ENCODE data around the gene TPST1. TPM values are rescaled to one million over a fixed set of nuclear protein-coding genes. Genes with fewer than 3 reads are reported as not detected.
"Not testable (repeated sequence)": the region's sequence is repeated elsewhere in the genome, so short reads cannot be mapped to it uniquely, and the experiment has no call there.

Gene TPST1
- total RNA-seq, result 6.5 TPM

DNA sequence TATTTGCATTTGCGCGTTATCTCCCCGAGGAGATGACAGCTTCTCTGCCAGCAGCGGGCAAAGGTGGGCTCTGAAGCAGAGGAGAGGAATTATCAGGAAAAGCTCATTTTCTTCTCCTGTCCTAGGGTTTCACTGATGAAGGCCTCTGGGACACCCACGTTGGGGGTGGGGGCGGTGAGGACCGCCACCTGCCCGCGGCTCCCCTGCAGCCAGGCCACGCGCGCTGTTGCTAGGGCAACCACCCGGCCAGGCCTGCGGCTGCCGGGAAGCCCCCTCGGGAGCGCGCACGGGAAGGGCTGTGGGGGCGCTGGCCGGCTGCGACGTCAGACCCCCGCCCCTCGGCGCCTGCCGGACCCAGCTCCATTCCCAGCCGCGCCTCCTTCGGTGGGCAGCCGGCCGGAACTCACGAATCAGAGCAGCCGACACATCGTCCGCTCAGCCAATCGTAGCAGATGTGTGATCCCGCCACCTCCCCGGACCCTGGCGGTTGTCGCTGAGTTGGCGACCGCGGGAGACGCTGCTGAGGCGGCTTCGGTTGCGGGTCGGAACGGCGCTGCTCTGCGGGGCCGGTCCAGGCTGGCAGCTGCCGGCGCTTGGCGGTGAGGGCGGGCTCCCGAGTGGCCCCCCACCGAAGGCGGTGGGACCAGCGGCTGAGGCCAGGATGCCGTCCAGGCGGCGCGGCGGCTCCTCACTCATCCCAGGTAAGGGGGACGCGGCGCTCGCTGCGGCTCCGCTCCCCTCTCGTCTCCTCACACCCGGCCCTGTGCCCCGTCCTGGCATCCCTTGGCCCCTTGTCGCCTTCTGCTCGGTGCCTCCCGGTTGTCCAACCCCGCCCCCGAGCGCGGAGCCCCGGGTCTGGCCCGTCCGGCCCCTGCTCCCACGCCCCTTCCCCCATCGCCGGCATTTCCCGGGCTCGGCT is at the start of gene TPST1:
TSS of gene TPST1 (plus strand) at position 513 of the 919 bp plus-strand sequence. CDS start 35,092 bp downstream, outside the sequence.
- peak; percentile 52 to 89 (median 88) for DNase-seq (ENCODE audit: low read depth in 2 of 3, low spot score in 2 of 3)

- DNase-seq (ENCODE audit: low read depth in 2 of 3, low spot score in 2 of 3), result not testable (repeated sequence)
Measured at GRCh38 chr7:66156035-66156434, 49.1 kb upstream of the TPST1 start.

GRCh38 chr7:66157060-66157459 is 48.1 kb upstream of the TPST1 start:
- peak in 1 of 3 donors; percentile 20 for DNase-seq (ENCODE audit: low read depth in 2 of 3, low spot score in 2 of 3)

GRCh38 chr7:66162622-66163021 is 42.5 kb upstream of the TPST1 start:
- no peak for DNase-seq (ENCODE audit: low read depth in 2 of 3, low spot score in 2 of 3)

- no peak for DNase-seq (ENCODE audit: low read depth in 2 of 3, low spot score in 2 of 3)
Measured at GRCh38 chr7:66163186-66163610, 41.9 kb upstream of the TPST1 start.

- no peak for DNase-seq (ENCODE audit: low read depth in 2 of 3, low spot score in 2 of 3)
Measured at GRCh38 chr7:66164356-66164755, 40.8 kb upstream of the TPST1 start.

- peak in 1 of 3 donors; percentile 29 for DNase-seq (ENCODE audit: low read depth in 2 of 3, low spot score in 2 of 3)
Measured at GRCh38 chr7:66167773-66168387, 37.3 kb upstream of the TPST1 start.

GRCh38 chr7:66169616-66170015 is 35.5 kb upstream of the TPST1 start:
- no peak for DNase-seq (ENCODE audit: low read depth in 2 of 3, low spot score in 2 of 3)

- no peak for DNase-seq (ENCODE audit: low read depth in 2 of 3, low spot score in 2 of 3)
Measured at GRCh38 chr7:66170309-66171231, 34.6 kb upstream of the TPST1 start.

DNA sequence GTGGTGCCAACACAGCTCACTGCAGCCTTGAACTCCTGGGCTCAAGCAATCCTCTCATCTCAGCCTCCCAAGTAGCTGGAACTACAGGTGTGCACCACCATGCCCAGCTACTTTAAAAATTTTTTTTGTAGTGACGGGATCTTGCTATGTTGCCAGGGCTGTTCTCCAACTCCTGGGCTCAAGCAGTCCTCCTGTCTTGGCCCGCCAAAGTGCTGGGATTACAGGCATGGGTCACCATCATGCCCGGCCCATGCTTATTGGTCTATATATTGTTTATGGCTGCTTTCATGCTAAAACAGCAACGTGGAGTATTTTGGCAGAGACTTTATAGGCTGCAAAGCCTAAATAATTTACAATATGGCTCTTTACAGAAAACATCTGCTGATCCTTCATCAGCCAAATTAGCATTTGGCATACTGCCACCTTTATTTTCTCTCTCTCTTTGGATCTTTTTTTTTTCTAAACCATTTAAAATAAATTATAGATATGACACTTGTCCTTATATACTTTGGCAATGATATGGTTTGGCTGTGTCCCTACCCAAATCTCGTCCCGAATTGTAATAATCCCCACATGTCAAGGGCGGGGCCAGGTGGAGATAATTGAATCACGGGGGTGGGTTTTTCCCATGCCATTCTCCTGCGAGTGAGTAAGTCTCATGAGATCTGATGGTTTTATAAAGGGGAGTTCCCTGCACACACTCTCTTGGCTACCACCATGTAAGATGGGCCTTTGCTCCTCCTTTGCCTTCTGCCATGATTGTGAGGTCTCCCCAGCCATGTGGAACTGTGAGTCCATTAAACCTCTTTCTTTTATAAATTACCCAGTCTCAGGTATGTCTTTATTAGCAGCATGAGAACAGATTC is 32.4 kb upstream of the TPST1 start:
- DNase-seq (ENCODE audit: low read depth in 2 of 3, low spot score in 2 of 3), result not testable (repeated sequence)

DNA sequence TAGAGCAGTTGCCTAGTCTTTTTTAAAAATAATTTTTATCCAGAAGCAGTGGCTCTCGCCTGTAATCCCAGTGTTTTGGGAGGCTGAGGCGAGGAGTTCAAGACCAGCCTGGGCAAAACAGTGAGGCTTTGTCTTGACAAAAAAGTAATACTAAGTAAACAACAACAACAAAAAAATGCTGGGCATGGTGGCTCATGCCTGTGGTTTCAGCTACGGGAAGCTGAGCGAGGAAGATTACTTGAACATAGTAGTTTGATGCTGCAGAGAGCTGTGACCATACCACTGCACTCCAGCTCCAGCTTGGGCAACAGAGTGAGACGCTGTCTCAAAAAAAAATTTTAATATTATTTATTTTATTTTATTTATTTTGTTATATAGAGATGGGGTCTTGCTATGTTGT is 31.3 kb upstream of the TPST1 start:
- no peak for DNase-seq (ENCODE audit: low read depth in 2 of 3, low spot score in 2 of 3)

GRCh38 chr7:66175006-66175405 is 30.1 kb upstream of the TPST1 start:
- DNase-seq (ENCODE audit: low read depth in 2 of 3, low spot score in 2 of 3), result not testable (repeated sequence)

GRCh38 chr7:66176914-66177313 is 28.2 kb upstream of the TPST1 start:
- no peak for DNase-seq (ENCODE audit: low read depth in 2 of 3, low spot score in 2 of 3)

- DNase-seq (ENCODE audit: low read depth in 2 of 3, low spot score in 2 of 3), result no peak
Measured at GRCh38 chr7:66178258-66178657, 26.9 kb upstream of the TPST1 start.

DNA sequence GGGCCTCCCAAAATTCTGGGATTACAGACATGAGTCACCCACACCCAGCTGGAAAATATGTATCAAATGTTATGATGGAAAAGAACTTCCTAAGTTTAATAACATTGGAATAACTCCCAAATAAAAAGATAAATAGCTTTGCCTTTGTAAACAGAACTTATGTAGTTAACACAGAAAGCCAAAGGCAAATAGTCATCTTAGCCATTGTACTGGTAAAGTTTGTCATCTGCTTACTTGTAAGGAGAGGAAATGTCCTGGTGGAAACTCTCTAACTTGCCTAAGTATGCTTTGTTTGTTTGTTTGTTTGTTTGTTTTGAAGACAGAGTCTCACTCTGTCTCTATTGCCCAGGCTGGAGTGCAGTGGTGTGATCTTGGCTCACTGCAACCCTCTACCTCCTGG is 23.8 kb upstream of the TPST1 start:
- no peak for DNase-seq (ENCODE audit: low read depth in 2 of 3, low spot score in 2 of 3)

- no peak for DNase-seq (ENCODE audit: low read depth in 2 of 3, low spot score in 2 of 3)
Measured at GRCh38 chr7:66181845-66182244, 23.3 kb upstream of the TPST1 start.

- DNase-seq (ENCODE audit: low read depth in 2 of 3, low spot score in 2 of 3), result no peak
Measured at GRCh38 chr7:66182920-66183319, 22.2 kb upstream of the TPST1 start.

DNA sequence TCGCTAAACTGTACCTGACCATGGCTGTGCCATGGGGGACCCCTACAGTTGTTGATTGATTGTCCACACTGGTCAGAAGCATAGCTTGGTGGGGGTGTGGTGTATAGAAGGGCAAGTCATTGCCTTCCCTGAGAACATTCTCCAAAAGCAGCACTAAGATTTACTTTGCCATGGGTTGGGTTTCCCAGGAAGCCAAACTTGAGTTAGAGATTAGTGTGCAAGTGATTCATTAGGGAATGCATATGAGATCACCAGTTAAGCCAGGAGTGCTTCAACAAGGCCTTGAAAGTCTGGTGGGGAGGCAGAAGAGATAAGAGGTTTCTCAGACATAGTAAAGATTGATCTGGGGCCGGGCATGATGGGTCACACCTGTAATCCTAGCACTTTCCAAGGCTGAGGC is 21.4 kb upstream of the TPST1 start:
- no peak for DNase-seq (ENCODE audit: low read depth in 2 of 3, low spot score in 2 of 3)

DNA sequence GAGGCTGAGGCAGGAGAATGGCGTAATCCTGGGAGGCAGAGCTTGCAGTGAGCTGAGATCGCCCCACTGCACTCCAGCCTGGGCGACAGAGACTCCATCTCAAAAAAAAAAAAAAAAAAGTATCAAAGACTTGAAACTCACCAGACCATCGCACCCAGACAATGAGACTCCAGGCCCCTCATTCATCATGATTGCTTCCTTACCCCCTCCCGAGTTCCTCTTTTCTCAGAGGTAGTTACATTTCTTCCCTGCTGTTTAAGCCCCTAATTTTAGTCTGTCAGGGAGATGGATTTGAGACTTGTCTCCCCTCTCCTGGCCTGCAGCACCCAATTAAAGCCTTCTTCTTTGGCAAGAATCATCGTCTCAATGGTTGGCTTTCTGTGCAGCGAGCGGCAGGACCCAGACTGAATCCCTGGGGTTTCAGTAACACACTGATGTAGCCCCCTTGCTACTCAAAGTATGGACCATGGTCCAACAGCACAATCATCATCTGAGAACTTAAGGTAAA is 19.4 kb upstream of the TPST1 start:
- DNase-seq (ENCODE audit: low read depth in 2 of 3, low spot score in 2 of 3), result no peak

DNA sequence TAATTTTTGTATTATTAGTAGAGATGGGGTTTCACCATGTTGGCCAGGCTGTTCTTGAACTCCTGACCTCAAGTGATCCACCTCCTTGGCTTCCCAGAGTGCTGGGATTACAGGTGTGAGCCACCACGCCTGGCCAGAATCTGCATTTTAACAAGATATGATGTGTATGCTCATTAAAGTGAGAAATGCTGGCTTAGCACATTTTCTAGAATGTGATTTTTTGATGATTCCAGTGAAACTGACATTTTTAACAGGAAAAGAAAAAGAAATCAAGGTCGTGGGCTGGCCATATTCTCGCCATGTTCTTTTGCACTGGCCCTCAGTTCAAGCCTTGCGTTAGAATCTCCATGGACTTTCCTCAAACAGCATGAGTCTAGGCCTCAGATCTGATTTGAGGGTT is 18.1 kb upstream of the TPST1 start:
- DNase-seq (ENCODE audit: low read depth in 2 of 3, low spot score in 2 of 3), result no peak

All from hematopoietic multipotent progenitor cell (in vitro differentiated cells).